ENCODE data around the gene ZNF689. TPM values are rescaled to one million over a fixed set of nuclear protein-coding genes. Genes with fewer than 3 reads are reported as not detected.
A peak's percentile ranks its signal among the peaks of the same experiment; 100 is the strongest.

ZNF689 gene
- total RNA-seq, 3 donors from 2014 or later (not counting 1 experiment from before 2014, with no cell fraction given): 8.8 to 9.3 (median 9.1) TPM

GRCh38 chr16:30567991-30568638, 42.1 kb downstream of the ZNF689 start:
- Histone ChIP-seq H3K27me3 (ENCODE audit: control insufficient read depth, insufficient read depth, low read length) (no peaks in the 10 kb centered on the region), H3K4me3 (ENCODE audit: low read length) (no peak overlapping the region), H3K27ac (ENCODE audit: low read length) (peak overlapping the region; percentile 84), H3K9me3 (ENCODE audit: control insufficient read depth, insufficient read depth, low read length) (no peaks in the 10 kb centered on the region), H3K36me3 (ENCODE audit: control insufficient read depth, insufficient read depth, low read length) (no peaks in the 10 kb centered on the region), H3K4me1 (ENCODE audit: control insufficient read depth, insufficient read depth, low read length) (peaks cover 42% of the 10 kb centered on the region)
- ATAC-seq: peak; percentile 36 to 56 (median 43)
- WGBS (ENCODE audit: insufficient coverage): 16% methylated on average over 6 of the region's 6 CpGs
- no peaks in the 10 kb centered on the region for H3K27me3 Mint-ChIP-seq (ENCODE audit: low read depth in 2 of 2)
- no peaks in the 10 kb centered on the region for H3K9me3 Mint-ChIP-seq
- peak overlapping the region; percentile 50 for H3K4me3 Mint-ChIP-seq
- intact Hi-C loops (cut with micrococcal nuclease): no loop called here
- peaks cover 20 to 27% of the 10 kb centered on the region in 2 donors for H3K4me1 Mint-ChIP-seq
- H3K36me3 Mint-ChIP-seq: no peaks in the 10 kb centered on the region
- TF ChIP-seq CTCF (IDR thresholded peaks at IDR 0.05): no peak
- H3K27ac Mint-ChIP-seq: peak overlapping the region; percentile 90 to 94
- peak in 1 of 2 donors; percentile 83 for DNase-seq

- H3K4me1 Mint-ChIP-seq: peaks cover 19 to 25% of the 10 kb centered on the region in 2 donors
- H3K36me3 Mint-ChIP-seq: no peaks in the 10 kb centered on the region
- DNase-seq: peak in 1 of 2 donors; percentile 84
- no peak overlapping the region for H3K4me3 Mint-ChIP-seq
- no peaks in the 10 kb centered on the region for H3K9me3 Mint-ChIP-seq
- Histone ChIP-seq H3K27ac (ENCODE audit: low read length) (peak overlapping the region; percentile 84), H3K36me3 (ENCODE audit: control insufficient read depth, insufficient read depth, low read length) (no peaks in the 10 kb centered on the region), H3K4me1 (ENCODE audit: control insufficient read depth, insufficient read depth, low read length) (peaks cover 37% of the 10 kb centered on the region), H3K27me3 (ENCODE audit: control insufficient read depth, insufficient read depth, low read length) (no peaks in the 10 kb centered on the region), H3K9me3 (ENCODE audit: control insufficient read depth, insufficient read depth, low read length) (no peaks in the 10 kb centered on the region), H3K4me3 (ENCODE audit: low read length) (no peak overlapping the region)
- peak overlapping the region; percentile 90 to 94 for H3K27ac Mint-ChIP-seq
- H3K27me3 Mint-ChIP-seq (ENCODE audit: low read depth in 2 of 2): no peaks in the 10 kb centered on the region
- ATAC-seq: peak in 1 of 3 donors; percentile 0
- TF ChIP-seq CTCF (IDR thresholded peaks at IDR 0.05): no peak
- intact Hi-C loops (cut with micrococcal nuclease): no loop called here
- WGBS (ENCODE audit: insufficient coverage): 77% methylated on average over 13 of the region's 14 CpGs
These were observed 42.8 kb downstream of the ZNF689 start for GRCh38 chr16:30567160-30567990.

- peaks cover 0 to under 1% of the 10 kb centered on the region in 2 donors for H3K27me3 Mint-ChIP-seq (ENCODE audit: low read depth in 2 of 2)
- 92% methylated on average over 4 of the region's 4 CpGs for WGBS (ENCODE audit: insufficient coverage)
- no peak overlapping the region for H3K4me3 ChIP-seq (ENCODE audit: low read length)
- ATAC-seq (no peak), DNase-seq (no peak)
- no peaks in the 10 kb centered on the region for H3K36me3 Mint-ChIP-seq
- H3K27me3 ChIP-seq (ENCODE audit: control insufficient read depth, insufficient read depth, low read length): no peaks in the 10 kb centered on the region
- intact Hi-C loops (cut with micrococcal nuclease): no loop called here
- no peaks in the 10 kb centered on the region for H3K9me3 Mint-ChIP-seq
- H3K4me3 Mint-ChIP-seq: no peak overlapping the region
- H3K4me1 ChIP-seq (ENCODE audit: control insufficient read depth, insufficient read depth, low read length): peaks cover 39% of the 10 kb centered on the region
- H3K4me1 Mint-ChIP-seq: peaks cover 16 to 18% of the 10 kb centered on the region in 2 donors
- peak overlapping the region in 1 of 2 donors; percentile 94 for H3K27ac Mint-ChIP-seq
- no peaks in the 10 kb centered on the region for H3K36me3 ChIP-seq (ENCODE audit: control insufficient read depth, insufficient read depth, low read length)
- H3K27ac ChIP-seq (ENCODE audit: low read length): no peak overlapping the region
- H3K9me3 ChIP-seq (ENCODE audit: control insufficient read depth, insufficient read depth, low read length): no peaks in the 10 kb centered on the region
- no peak for TF ChIP-seq CTCF (IDR thresholded peaks at IDR 0.05)
These were observed 43.7 kb downstream of the ZNF689 start for GRCh38 chr16:30566531-30566930.

All from natural killer cell (primary cell).